Epidermal melanocyte (primary cell): ENCODE results near the gene TRIP11.

Experiments used
- DNase-seq: peaks from one replicate; pipeline ENCODE4 v3.0.0; 2011; ENCODE audit warnings: low spot score; ENCODE audit not compliant: insufficient read length

The TRIP11 gene

GRCh38 chr14:91956616-91957015 is 83.2 kb downstream of the TRIP11 start:
- DNase-seq = no peak

DNA sequence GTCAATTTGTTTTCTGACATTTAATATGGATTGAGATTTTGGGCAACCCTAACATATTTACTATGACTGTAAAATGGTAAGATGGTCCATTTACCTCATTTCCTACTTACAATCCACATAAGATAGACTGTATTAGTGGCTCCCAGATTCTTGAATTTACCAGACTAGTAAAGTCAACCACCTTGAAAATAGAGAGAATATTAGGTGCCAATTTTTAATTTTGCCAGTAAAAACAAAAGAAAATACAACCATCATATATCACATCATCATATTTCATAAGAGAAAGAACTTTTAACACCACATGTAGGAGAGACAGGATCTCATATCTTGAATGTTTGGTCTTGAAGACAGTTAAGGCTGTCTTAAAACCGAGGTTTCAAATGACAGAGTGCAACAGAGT is 84.7 kb downstream of the TRIP11 start:
- no peak for DNase-seq

GRCh38 chr14:91953170-91953985 is 86.5 kb downstream of the TRIP11 start:
- DNase-seq = no peak

- DNase-seq = peak; percentile 38
These were observed 92.2 kb downstream of the TRIP11 start, which contains the start of gene FBLN5 for GRCh38 chr14:91947475-91948184. TSS of gene FBLN5 (minus strand) at chr14:91947694. CDS start at chr14:91947229, 465 bp downstream.

DNA sequence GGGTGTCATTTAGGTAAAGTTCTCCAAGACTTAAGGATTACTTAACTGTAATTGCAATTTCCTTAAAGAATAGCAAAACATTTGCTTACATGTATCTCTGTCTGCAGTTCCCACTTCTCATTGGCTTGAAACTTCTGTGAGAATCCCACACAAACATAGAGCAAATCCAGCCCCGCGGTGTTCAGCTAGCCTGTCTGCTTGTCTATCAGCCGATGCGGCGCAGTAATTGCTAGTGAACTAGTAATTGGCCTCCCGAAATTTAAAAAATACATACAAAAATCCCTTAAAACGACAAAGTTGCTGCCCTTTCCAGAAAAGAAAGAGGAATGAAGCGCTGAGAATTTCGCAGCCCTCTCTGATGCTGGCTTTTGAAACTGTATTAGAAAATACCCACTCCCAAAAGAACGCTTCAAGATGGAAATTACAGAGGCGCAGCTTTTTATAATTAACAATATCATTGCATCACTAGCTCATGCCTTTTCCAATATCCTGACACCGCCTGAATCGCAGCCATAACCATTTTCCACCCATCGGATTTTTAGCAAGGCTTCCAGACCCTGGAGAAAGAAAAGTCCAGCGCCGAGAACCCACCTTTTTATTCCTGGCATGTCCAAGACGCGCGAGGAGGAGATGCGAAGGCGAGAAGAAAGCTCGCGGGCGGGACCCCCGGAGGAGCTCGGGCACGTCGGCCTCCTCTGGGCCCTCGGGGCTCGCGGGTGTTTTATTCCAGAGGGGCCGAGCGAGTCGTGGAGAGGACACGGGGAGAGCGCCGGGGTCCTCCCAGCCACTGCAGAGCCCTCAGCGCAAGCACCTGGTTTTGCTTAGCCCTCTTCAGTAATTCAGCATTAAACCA is 93.0 kb downstream of the TRIP11 start:
- no peak for DNase-seq

DNA sequence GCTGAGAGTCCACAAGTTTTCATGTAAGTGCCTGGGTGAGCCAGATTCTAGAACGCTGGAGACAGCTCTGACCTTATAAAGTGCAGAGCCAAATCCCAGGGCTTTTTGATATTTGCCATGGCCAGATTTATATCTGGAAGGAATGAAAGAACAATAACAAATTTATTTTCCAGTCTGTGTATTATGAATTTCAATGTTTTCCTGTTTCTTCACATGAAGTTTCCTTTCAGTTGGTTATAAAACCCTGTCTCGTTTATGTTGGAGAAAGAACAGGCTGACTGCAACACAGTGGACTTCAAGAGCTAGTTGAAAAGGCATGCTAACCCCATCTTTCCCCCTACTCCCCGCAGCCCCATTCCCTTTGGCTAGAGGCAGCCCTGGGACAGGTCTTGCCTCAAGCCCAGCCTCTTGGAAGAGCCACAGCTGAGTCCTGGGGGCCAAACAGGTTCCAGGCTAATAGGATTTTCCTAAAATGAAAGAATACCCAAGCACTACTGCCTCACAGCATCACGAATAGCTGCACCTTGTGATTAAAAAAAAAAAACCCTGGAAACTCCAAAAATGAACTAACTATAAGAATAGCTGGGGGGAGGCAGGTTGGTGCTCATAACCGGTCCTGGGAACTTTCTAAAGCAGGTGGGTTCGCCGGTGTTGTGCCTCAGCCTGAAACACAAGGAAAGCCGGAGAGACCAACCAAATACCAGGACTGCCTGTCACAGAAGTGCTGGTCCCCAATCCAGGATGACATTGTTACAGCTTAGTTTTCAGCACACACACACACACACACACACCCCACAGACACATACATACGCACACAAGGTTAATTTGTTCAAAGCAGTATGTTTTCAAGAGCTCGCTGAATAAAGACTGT is 93.9 kb downstream of the TRIP11 start:
- DNase-seq = no peak

DNA sequence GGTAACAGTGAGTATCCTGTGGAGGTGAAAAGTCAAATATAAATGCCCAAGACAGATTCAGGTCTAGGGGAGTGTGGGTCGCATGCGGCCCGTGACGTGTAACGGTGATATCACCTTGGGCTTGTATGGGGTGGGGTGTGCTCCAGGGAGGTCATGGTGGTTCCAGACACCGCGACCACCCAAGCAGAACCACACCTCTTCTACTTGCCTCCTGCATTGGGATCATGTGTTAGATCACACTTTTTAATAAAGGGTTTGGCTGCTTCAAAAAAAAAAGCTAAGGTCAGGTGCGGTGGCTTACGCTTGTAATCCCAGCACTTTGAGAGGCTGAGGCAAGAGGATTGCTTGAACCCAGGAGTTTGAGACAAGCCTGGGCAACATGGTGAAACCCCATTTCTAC is 96.9 kb downstream of the TRIP11 start:
- DNase-seq = no peak

- DNase-seq = no peak
These were observed 97.7 kb downstream of the TRIP11 start for GRCh38 chr14:91942128-91942527.

DNA sequence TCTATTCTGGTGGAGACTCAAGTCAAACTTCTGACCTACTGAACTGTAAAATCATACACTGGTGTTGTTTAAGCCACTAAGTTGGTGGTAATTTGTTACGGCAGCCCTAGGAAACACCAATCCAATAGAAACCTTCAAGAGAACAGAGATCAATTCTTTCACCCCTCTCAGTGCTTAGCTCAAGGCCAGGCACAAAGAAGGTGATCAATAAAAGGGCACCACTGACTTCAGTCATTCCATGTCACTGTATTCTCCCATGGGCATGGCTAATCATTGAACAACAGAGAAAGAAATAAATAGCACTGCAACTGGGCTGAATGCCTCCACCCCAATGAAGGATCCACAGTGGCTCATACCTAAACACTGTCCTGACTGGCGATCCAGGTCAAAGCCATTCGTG is 99.7 kb downstream of the TRIP11 start:
- no peak for DNase-seq

- DNase-seq = no peak
These were observed 104.3 kb downstream of the TRIP11 start for GRCh38 chr14:91935586-91935985.

- DNase-seq = no peak
These were observed 105.1 kb downstream of the TRIP11 start for GRCh38 chr14:91934554-91935285.

GRCh38 chr14:91931478-91932088 is 108.3 kb downstream of the TRIP11 start:
- DNase-seq = no peak

DNA sequence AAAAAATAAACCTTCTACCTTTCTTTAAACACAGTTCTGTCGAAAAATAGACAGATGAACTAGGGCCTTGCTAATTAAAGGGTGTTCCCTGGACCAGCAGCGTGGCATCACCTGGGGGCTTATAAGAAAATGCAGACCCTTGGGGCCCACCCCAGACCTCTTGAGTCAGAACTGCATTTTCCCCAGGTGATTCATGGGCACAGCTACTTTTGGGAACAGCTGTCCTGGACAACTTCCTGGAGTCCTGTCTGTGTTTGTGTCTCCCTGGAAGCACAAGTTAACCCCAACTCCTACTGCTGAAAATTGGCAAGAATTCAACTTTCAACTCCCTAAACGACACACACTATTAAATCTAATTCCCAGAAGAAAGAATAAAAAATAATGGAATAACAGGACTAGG is 110.2 kb downstream of the TRIP11 start:
- DNase-seq = no peak

DNA sequence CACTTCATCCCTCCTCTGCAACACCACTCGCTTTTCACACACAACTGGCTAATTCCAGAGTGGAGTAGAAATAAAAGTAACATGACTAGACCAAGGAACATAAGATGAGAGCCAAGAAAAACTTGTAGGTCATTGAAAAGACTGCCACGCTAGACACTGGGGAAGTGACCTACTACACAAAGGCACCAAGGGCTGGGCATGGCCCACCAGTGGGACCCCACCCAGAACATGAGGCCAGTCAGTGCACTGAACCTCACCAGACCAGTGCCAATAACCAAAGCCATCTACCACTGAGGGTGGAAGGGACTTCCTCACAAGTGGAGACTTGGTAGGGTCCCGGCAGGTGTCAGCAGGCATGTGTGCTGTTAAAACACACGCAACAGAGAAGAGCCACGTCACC is 112.1 kb downstream of the TRIP11 start:
- DNase-seq = no peak

DNA sequence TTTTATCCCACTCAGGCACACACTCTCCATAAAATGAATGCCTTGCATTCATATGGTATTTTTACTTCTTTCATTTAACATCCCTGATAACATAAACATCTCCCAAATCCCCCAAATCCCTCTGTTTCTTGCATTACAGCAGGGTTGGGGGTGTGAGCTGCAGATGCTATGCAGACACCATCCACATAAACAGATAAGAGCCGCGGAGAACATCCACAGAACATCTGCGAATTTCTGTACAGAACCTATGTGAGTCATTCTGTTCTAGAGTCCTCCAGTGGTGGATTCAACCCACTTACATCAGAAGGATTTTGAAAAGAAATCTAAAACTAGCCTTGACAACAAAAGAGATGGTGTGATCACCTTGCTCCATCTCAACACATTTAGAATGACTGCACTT is 112.7 kb downstream of the TRIP11 start:
- no peak for DNase-seq

- no peak for DNase-seq
These were observed 113.5 kb downstream of the TRIP11 start for GRCh38 chr14:91926131-91926890.

- DNase-seq = no peak
These were observed 114.1 kb downstream of the TRIP11 start for GRCh38 chr14:91925727-91926121.

DNA sequence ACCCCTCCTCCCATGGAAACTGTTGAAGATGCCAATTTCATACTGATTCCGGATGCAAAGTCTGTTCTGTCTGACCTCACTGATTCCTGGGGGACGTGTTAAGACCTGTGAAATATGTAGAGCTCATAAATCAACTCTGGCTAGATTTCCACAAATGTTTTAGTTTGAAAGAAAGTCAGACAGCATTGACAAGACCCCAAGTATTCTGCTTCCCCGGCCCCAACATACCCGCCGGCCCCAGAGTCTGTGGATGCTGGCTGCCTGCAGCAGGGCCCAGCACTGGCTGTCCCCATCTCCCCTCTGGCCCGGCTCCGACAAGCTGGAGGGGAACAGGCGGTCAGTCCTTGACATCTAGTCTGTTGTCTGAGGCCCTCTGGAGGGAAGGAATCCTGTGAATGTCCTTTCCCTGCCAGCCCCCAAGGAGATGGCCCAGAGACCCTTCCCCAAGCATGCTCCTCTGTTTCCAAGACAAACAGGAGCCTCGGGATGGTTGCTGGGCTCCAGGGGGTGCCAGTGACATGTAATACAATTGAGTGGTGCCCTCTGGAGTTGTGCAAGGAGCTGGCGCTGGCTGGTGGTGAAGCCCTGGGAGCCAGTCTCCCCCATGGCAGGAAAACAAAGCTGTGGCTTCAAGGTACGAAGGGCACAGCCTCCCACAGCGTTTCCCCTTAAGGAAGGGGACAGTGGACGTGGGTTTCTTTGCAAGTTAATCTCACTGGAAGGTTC is 114.7 kb downstream of the TRIP11 start:
- DNase-seq = no peak
